Endothelial cell of umbilical vein (primary cell): Measurements from ENCODE around the gene FTHL17. TPM values are rescaled to one million over a fixed set of nuclear protein-coding genes. Genes with fewer than 3 reads are reported as not detected.

Source experiments
- BruUV-seq: library from RNA; stranded (reverse); fragments of 400-500 nt; replicated peaks from 2 replicates; lab custom pipeline; 2021; lab: Mats Ljungman, UMichigan
- CTCF ChIA-PET: fragments of 300-600, 350-600 bp; sonication (Branson Sonifier 250); formaldehyde crosslinking; loops from one replicate; lab custom pipeline; 2021; ENCODE audit warnings: antibody characterized with exemption, inconsistent platforms; lab: Charles Lee
- POLR2A ChIA-PET: fragments of 300-600, 350-600 bp; sonication (Branson Sonifier 250); formaldehyde crosslinking; loops from one replicate; lab custom pipeline; 2021; ENCODE audit warnings: antibody characterized with exemption, inconsistent platforms; lab: Charles Lee
- DNase-seq: peaks from one replicate; pipeline ENCODE4 v3.0.0-alpha.2; 2011; ENCODE audit warnings: low read depth, low spot score
- FAIRE-seq: peaks from 2 replicates; lab custom pipeline; 2011; peaks lifted over from hg19 to GRCh38; lab: Jason Lieb, UNC
- H2AFZ ChIP-seq: 2 replicates; pipeline ENCODE4 v1.6.0; 2012; ENCODE audit warnings: low read depth, low read length, control low read depth, inconsistent platforms
- H3K27ac ChIP-seq: 2 replicates; pipeline ENCODE4 v1.5.1; 2011; ENCODE audit warnings: low read depth, mild to moderate bottlenecking, control low read depth, low read length, moderate library complexity; ENCODE audit not compliant: insufficient read depth
- H3K27me3 ChIP-seq, 2 experiments: 2 replicates each; pipeline versions ENCODE4 v1.6.0 to v1.6.1; 2011; ENCODE audit warnings: low read length in 2 of 2, mixed read lengths in 1 of 2; ENCODE audit not compliant: control insufficient read depth in 2 of 2, insufficient read depth in 2 of 2
- H3K36me3 ChIP-seq, 2 experiments: 2 replicates in 1 of 2; 3 replicates in 1 of 2; pipeline ENCODE4 v1.5.1; 2011; ENCODE audit warnings: low read length in 2 of 2, mild to moderate bottlenecking in 1 of 2, moderate library complexity in 1 of 2; ENCODE audit not compliant: control insufficient read depth in 2 of 2, insufficient read depth in 2 of 2; ENCODE audit errors: extremely low read depth in 1 of 2
- H3K4me1 ChIP-seq: 3 replicates; pipeline ENCODE4 v1.5.1; 2011; ENCODE audit warnings: mild to moderate bottlenecking, low read length; ENCODE audit not compliant: control insufficient read depth, insufficient read depth; ENCODE audit errors: extremely low read depth
- H3K4me2 ChIP-seq: 2 replicates; pipeline ENCODE4 v1.6.1; 2011; ENCODE audit warnings: low read length, control low read depth, mixed read lengths; ENCODE audit not compliant: insufficient read depth
- H3K4me3 ChIP-seq, 3 experiments: fragments of 200-600 bp in 1 of 3; sonication (generic), shearing (Covaris generic) in 1 of 3; replicated peaks in 1 of 3; 2 replicates each; pipeline ENCODE4 v1.5.1; 2011 to 2016; ENCODE audit warnings: control low read depth in 3 of 3, low read length in 3 of 3, mild to moderate bottlenecking in 2 of 3, inconsistent platforms in 1 of 3, low read depth in 1 of 3, moderate library complexity in 1 of 3; ENCODE audit not compliant: insufficient read depth in 1 of 3
- H3K79me2 ChIP-seq: 2 replicates; pipeline ENCODE4 v1.6.0; 2012; ENCODE audit warnings: low read length, inconsistent platforms; ENCODE audit not compliant: control insufficient read depth, insufficient read depth
- H3K9ac ChIP-seq: replicated peaks from 2 replicates; pipeline ENCODE3; 2011; ENCODE audit warnings: low read length, control low read depth; ENCODE audit not compliant: insufficient read depth; ENCODE audit errors: extremely low read depth
- H3K9me1 ChIP-seq: replicated peaks from 3 replicates; pipeline ENCODE4 v1.6.0; 2011; ENCODE audit warnings: mild to moderate bottlenecking, low read length; ENCODE audit not compliant: control insufficient read depth, insufficient read depth; ENCODE audit errors: extremely low read depth
- H3K9me3 ChIP-seq: replicated peaks from 2 replicates; pipeline ENCODE4 v1.5.1; 2012; ENCODE audit warnings: low read length, inconsistent platforms; ENCODE audit not compliant: control insufficient read depth, insufficient read depth
- H4K20me1 ChIP-seq: replicated peaks from 2 replicates; pipeline ENCODE3; 2011; ENCODE audit warnings: mild to moderate bottlenecking, low read length; ENCODE audit not compliant: control insufficient read depth, insufficient read depth; ENCODE audit errors: extremely low read depth
- CTCF ChIP-seq, 2 donors: IDR thresholded peaks; 1 replicate in 1 of 2; 2 replicates in 1 of 2; pipeline ENCODE4 v1.5.1; 2011; ENCODE audit warnings: low read length in 2 of 2, mild to moderate bottlenecking in 2 of 2, moderate library complexity in 2 of 2, control low read depth in 1 of 2, inconsistent platforms in 1 of 2, low read depth in 1 of 2; ENCODE audit not compliant: insufficient read depth in 1 of 2; ENCODE audit errors: extremely low read depth in 1 of 2
- EZH2 ChIP-seq: IDR thresholded peaks from 2 replicates; pipeline ENCODE4 v1.6.1; 2012; ENCODE audit warnings: borderline replicate concordance, low read depth, mild to moderate bottlenecking, moderate library complexity, low read length, inconsistent platforms; ENCODE audit not compliant: severe bottlenecking
- FOS ChIP-seq: IDR thresholded peaks from 2 replicates; pipeline ENCODE4 v1.6.1; 2011; ENCODE audit warnings: mild to moderate bottlenecking, low read length, moderate library complexity, borderline replicate concordance; ENCODE audit not compliant: insufficient read depth
- GATA2 ChIP-seq: IDR thresholded peaks from 2 replicates; pipeline ENCODE4 v1.7.0; 2011; ENCODE audit warnings: low read depth, mild to moderate bottlenecking, moderate library complexity, mixed read lengths, low read length; ENCODE audit not compliant: insufficient read length, insufficient read depth
- MAX ChIP-seq: IDR thresholded peaks from 2 replicates; pipeline ENCODE4 v1.6.1; 2011; ENCODE audit not compliant: insufficient read depth, insufficient read length
- POLR2A ChIP-seq: IDR thresholded peaks from 2 replicates; pipeline ENCODE4 v1.6.1; 2012; ENCODE audit warnings: low read depth, mild to moderate bottlenecking, control low read depth, low read length
- POLR2AphosphoS5 ChIP-seq: IDR thresholded peaks from 2 replicates; pipeline ENCODE4 v1.6.1; 2012; ENCODE audit warnings: low read depth, mild to moderate bottlenecking, control low read depth, low read length, moderate library complexity; ENCODE audit not compliant: insufficient read depth
- dilution Hi-C: fragments of 300-500 bp; cut with MboI; formaldehyde crosslinking; loops from one replicate; pipeline ENCODE4 v1.15.0; 2019; ENCODE audit warnings: low sequenced_read_pairs; ENCODE audit not compliant: extremely low pct_ligation_motif_present
- intact Hi-C: fragments of 100-400 bp; cut with micrococcal nuclease; formaldehyde crosslinking; loops from one replicate; pipeline ENCODE4 v1.10.0; 2022
- polyA plus RNA-seq, 4 experiments: library from polyadenylated mRNA; depleted of rRNA in 3 of 4; stranded (reverse) in 3 of 4; unstranded in 1 of 4; fragments of >200 nt; gene quantifications; 2 replicates each; pipeline versions ENCODE4 v1.2.1 to v1.2.3, GENCODE V29; 2011 to 2012; ENCODE audit warnings: missing spikeins in 1 of 4
- total RNA-seq: library from RNA; stranded (reverse); gene quantifications from 2 replicates; pipeline ENCODE4 v1.2.3, GENCODE V29; 2021

FTHL17 gene
- total and polyA plus RNA-seq, 2 donors (not counting 3 experiments of a cell fraction or from before 2014, with no cell fraction given) = not detected

GRCh38 chrX:31024866-31025265 is 47.0 kb downstream of the FTHL17 start:
- H3K36me3 ChIP-seq = no peaks in the 10 kb centered on the region
- H3K4me1 ChIP-seq = no peaks in the 10 kb centered on the region
- POLR2A ChIA-PET = no interaction called here
- DNase-seq (no peak), FAIRE-seq (no peak)
- CTCF ChIA-PET = no interaction called here
- TF ChIP-seq FOS (no peak), CTCF (IDR thresholded peaks at IDR 0.05; ENCODE audit: extremely low read depth in 1 of 2, insufficient read depth in 1 of 2, low read depth in 1 of 2, low read length in 2 of 2) (no peak), POLR2A (no peak), POLR2AphosphoS5 (no peak), EZH2 (no peak), MAX (no peak), GATA2 (no peak)
- no peaks in the 10 kb centered on the region for H3K9me1 ChIP-seq
- no peaks in the 10 kb centered on the region for H3K79me2 ChIP-seq
- H4K20me1 ChIP-seq = no peaks in the 10 kb centered on the region
- H2AFZ ChIP-seq = no peak overlapping the region
- no peak overlapping the region for H3K27ac ChIP-seq
- H3K27me3 ChIP-seq = no peaks in the 10 kb centered on the region
- intact Hi-C loops = no loop called here
- H3K9ac ChIP-seq = no peak overlapping the region
- no peaks in the 10 kb centered on the region for H3K9me3 ChIP-seq
- no peak overlapping the region for H3K4me3 ChIP-seq
- dilution Hi-C loops = no loop called here
- BruUV-seq = no TSS peak
- no peak overlapping the region for H3K4me2 ChIP-seq
